Measurements from ENCODE around the gene MR1. TPM values are rescaled to one million over a fixed set of nuclear protein-coding genes. Genes with fewer than 3 reads are reported as not detected.

MR1 gene
- total and polyA plus RNA-seq, 9 of the 15 experiments (the other 6 are each of a cell fraction or from before 2014, with no cell fraction given), result 9.7 to 21.7 (median 15.6) TPM

GRCh38 chr1:181088079-181089016, 54.6 kb downstream of the MR1 start, which contains the start of gene IER5 (continued):
- TF ChIP-seq SFPQ (IDR thresholded peaks at IDR 0.05; ENCODE audit: low read depth, low read length), result no peak
- TF ChIP-seq ZC3H4 (CRISPR knock-in tag; IDR thresholded peaks at IDR 0.05; ENCODE audit: borderline replicate concordance), result peak; percentile 99; the same call in 1 of the 2 replicates
- peak; percentile 99 for TF ChIP-seq PML (IDR thresholded peaks at IDR 0.05; ENCODE audit: low read length)
- TF ChIP-seq RB1 (IDR thresholded peaks at IDR 0.05; ENCODE audit: low read depth), result peak; percentile 87; the same call in 1 of the 2 replicates
- TF ChIP-seq BRF2 (IDR thresholded peaks at IDR 0.05; ENCODE audit: borderline replicate concordance, insufficient read depth, insufficient read length), result no peak
- TF ChIP-seq NFRKB (IDR thresholded peaks at IDR 0.05; ENCODE audit: low read depth), result peak; percentile 71; the same call in 1 of the 2 replicates
- TF ChIP-seq FOXA1 (IDR thresholded peaks at IDR 0.05; ENCODE audit: borderline replicate concordance), result no peak
- TF ChIP-seq POLR2G (IDR thresholded peaks at IDR 0.05; ENCODE audit: low read depth, low read length), result peak; percentile 100
- TF ChIP-seq CEBPG (CRISPR knock-in tag; IDR thresholded peaks at IDR 0.05), result no peak; the same call in 1 of the 2 replicates
- peak in 1 of 2 experiments; percentile 61; a peak in 2 of 4 replicates for TF ChIP-seq CEBPG (tag; conservative IDR thresholded peaks at IDR 0.05 in 1 of 2, IDR thresholded peaks at IDR 0.05 in 1 of 2)
- peak; percentile 86; the same call in 1 of the 2 replicates for TF ChIP-seq TGIF2 (CRISPR knock-in tag; IDR thresholded peaks at IDR 0.05)
- no peak for TF ChIP-seq LEF1 (IDR thresholded peaks at IDR 0.05)
- no peak for TF ChIP-seq NFE2 (IDR thresholded peaks at IDR 0.05; ENCODE audit: low read depth)
- peak; percentile 58; the same call in 1 of the 2 replicates for TF ChIP-seq JUND (IDR thresholded peaks at IDR 0.05; ENCODE audit: borderline replicate concordance, low read depth, low read length)
- TF ChIP-seq JUND (tag; IDR thresholded peaks at IDR 0.05; ENCODE audit: borderline replicate concordance, low read depth, low read length), result no peak
- peak; percentile 87 for TF ChIP-seq GMEB1 (CRISPR knock-in tag; IDR thresholded peaks at IDR 0.05)
- no peak for TF ChIP-seq ZNF449 (CRISPR knock-in tag; IDR thresholded peaks at IDR 0.05)
- no peak for TF ChIP-seq CBX2 (IDR thresholded peaks at IDR 0.05; ENCODE audit: insufficient read depth, low read length, poor library complexity, severe bottlenecking)
- TF ChIP-seq CREB3 (tag; conservative IDR thresholded peaks at IDR 0.05; ENCODE audit: low read depth), result no peak; the same call in 1 of the 2 replicates
